Astrocyte (in vitro differentiated cells and primary cell): ENCODE measurements around the gene SLC27A3. TPM values are rescaled to one million over a fixed set of nuclear protein-coding genes. Genes with fewer than 3 reads are reported as not detected.

Source experiments
- DNase-seq: peaks from one replicate; pipeline ENCODE4 v3.0.0-alpha.2; 2010; ENCODE audit warnings: low read depth
- FAIRE-seq: peaks from 2 replicates; lab custom pipeline; 2011; peaks lifted over from hg19 to GRCh38; lab: Jason Lieb, UNC
- H2AFZ ChIP-seq: 2 replicates; pipeline ENCODE4 v1.6.0; 2012; ENCODE audit warnings: low read depth, low read length, inconsistent platforms
- H3K27ac ChIP-seq: 2 replicates; pipeline ENCODE4 v1.5.1; 2011; ENCODE audit warnings: low read depth, low read length, inconsistent platforms
- H3K27me3 ChIP-seq: 2 replicates; pipeline ENCODE4 v1.6.0; 2011; ENCODE audit warnings: low read length, inconsistent platforms; ENCODE audit not compliant: insufficient read depth
- H3K36me3 ChIP-seq: 2 replicates; pipeline ENCODE4 v1.5.1; 2011; ENCODE audit warnings: low read length, inconsistent platforms; ENCODE audit not compliant: insufficient read depth
- H3K4me1 ChIP-seq: 2 replicates; pipeline ENCODE4 v1.5.1; 2011; ENCODE audit warnings: low read length, inconsistent platforms; ENCODE audit not compliant: insufficient read depth
- H3K4me2 ChIP-seq: 2 replicates; pipeline ENCODE4 v1.6.0; 2012; ENCODE audit warnings: low read length, inconsistent platforms
- H3K4me3 ChIP-seq: 2 replicates; pipeline ENCODE4 v1.5.1; 2011; ENCODE audit warnings: low read depth, mild to moderate bottlenecking, low read length, inconsistent platforms; ENCODE audit not compliant: insufficient read depth
- H3K79me2 ChIP-seq: 2 replicates; pipeline ENCODE4 v1.6.0; 2012; ENCODE audit warnings: mild to moderate bottlenecking, low read length, inconsistent platforms; ENCODE audit not compliant: insufficient read depth
- H3K9ac ChIP-seq: 2 replicates; pipeline ENCODE4 v1.6.0; 2012; ENCODE audit warnings: mild to moderate bottlenecking, low read length, inconsistent platforms
- H3K9me3 ChIP-seq: 2 replicates; pipeline ENCODE4 v1.5.1; 2012; ENCODE audit warnings: low read depth, mild to moderate bottlenecking, low read length, inconsistent platforms; ENCODE audit not compliant: insufficient read depth
- H4K20me1 ChIP-seq: 2 replicates; pipeline ENCODE4 v1.6.0; 2012; ENCODE audit warnings: low read length, inconsistent platforms; ENCODE audit not compliant: insufficient read depth
- H3K27ac Mint-ChIP-seq: one replicate; pipeline ENCODE4 v1.8.0; 2021; ENCODE audit warnings: mild to moderate bottlenecking, mixed read lengths; ENCODE audit not compliant: unreplicated experiment
- H3K27me3 Mint-ChIP-seq: one replicate; pipeline ENCODE4 v1.8.0; 2021; ENCODE audit warnings: low read depth, mixed read lengths; ENCODE audit not compliant: unreplicated experiment
- H3K36me3 Mint-ChIP-seq: one replicate; pipeline ENCODE4 v1.8.0; 2021; ENCODE audit warnings: low read depth, mixed read lengths; ENCODE audit not compliant: unreplicated experiment
- H3K4me1 Mint-ChIP-seq: one replicate; pipeline ENCODE4 v1.8.0; 2021; ENCODE audit warnings: low read depth, mixed read lengths; ENCODE audit not compliant: unreplicated experiment
- H3K4me3 Mint-ChIP-seq: one replicate; pipeline ENCODE4 v1.8.0; 2021; ENCODE audit warnings: mild to moderate bottlenecking, moderate library complexity, mixed read lengths; ENCODE audit not compliant: unreplicated experiment
- H3K9me3 Mint-ChIP-seq: one replicate; pipeline ENCODE4 v1.8.0; 2021; ENCODE audit warnings: mild to moderate bottlenecking, mixed read lengths; ENCODE audit not compliant: unreplicated experiment
- CTCF ChIP-seq: IDR thresholded peaks from 2 replicates; pipeline ENCODE4 v1.5.1; 2011; ENCODE audit warnings: low read depth, mild to moderate bottlenecking, inconsistent platforms, low read length, moderate library complexity; ENCODE audit not compliant: insufficient read depth
- EZH2 ChIP-seq: IDR thresholded peaks from 2 replicates; pipeline ENCODE4 v1.6.1; 2012; ENCODE audit warnings: mild to moderate bottlenecking, low read length, inconsistent platforms; ENCODE audit not compliant: insufficient read depth
- total RNA-seq: library from RNA; stranded (reverse); gene quantifications from 2 replicates; pipeline ENCODE4 v1.2.1, GENCODE V29; 2021

SLC27A3 gene
- total RNA-seq, 1 donor from 2014 or later: 5.9 TPM

- Mint-ChIP-seq H3K9me3 (no peaks in the 10 kb centered on the region), H3K4me1 (peaks cover 3% of the 10 kb centered on the region), H3K4me3 (no peak overlapping the region), H3K36me3 (peaks cover 5% of the 10 kb centered on the region), H3K27me3 (no peaks in the 10 kb centered on the region), H3K27ac (no peak overlapping the region)
- DNase-seq: no peak
- Histone ChIP-seq H3K27me3 (no peaks in the 10 kb centered on the region), H2AFZ (no peak overlapping the region), H3K9ac (no peak overlapping the region), H3K9me3 (no peaks in the 10 kb centered on the region), H4K20me1 (peaks cover 4% of the 10 kb centered on the region), H3K4me2 (no peak overlapping the region), H3K4me3 (no peak overlapping the region), H3K36me3 (no peaks in the 10 kb centered on the region), H3K79me2 (no peaks in the 10 kb centered on the region), H3K4me1 (no peaks in the 10 kb centered on the region), H3K27ac (no peak overlapping the region)
- TF ChIP-seq CTCF (no peak), EZH2 (no peak)
- FAIRE-seq: no peak
Observed at GRCh38 chr1:153798468-153798780, 23.2 kb downstream of the SLC27A3 start.

- H3K9me3 ChIP-seq: no peaks in the 10 kb centered on the region
- peaks cover 5% of the 10 kb centered on the region for H3K4me1 Mint-ChIP-seq
- H3K27ac ChIP-seq: no peak overlapping the region
- no peak for TF ChIP-seq CTCF
- TF ChIP-seq EZH2: no peak
- H3K4me3 Mint-ChIP-seq: no peak overlapping the region
- DNase-seq (no peak), FAIRE-seq (no peak)
- H3K9ac ChIP-seq: no peak overlapping the region
- no peaks in the 10 kb centered on the region for H3K4me1 ChIP-seq
- no peaks in the 10 kb centered on the region for H3K79me2 ChIP-seq
- H3K9me3 Mint-ChIP-seq: no peaks in the 10 kb centered on the region
- H3K36me3 Mint-ChIP-seq: peaks cover 7% of the 10 kb centered on the region
- no peak overlapping the region for H3K4me3 ChIP-seq
- H3K27me3 Mint-ChIP-seq: no peaks in the 10 kb centered on the region
- H3K36me3 ChIP-seq: no peaks in the 10 kb centered on the region
- H3K27me3 ChIP-seq: no peaks in the 10 kb centered on the region
- H4K20me1 ChIP-seq: peaks cover 4% of the 10 kb centered on the region
- H3K4me2 ChIP-seq: no peak overlapping the region
- no peak overlapping the region for H2AFZ ChIP-seq
- H3K27ac Mint-ChIP-seq: no peak overlapping the region
Observed at GRCh38 chr1:153799016-153799415, 23.8 kb downstream of the SLC27A3 start.

- Histone ChIP-seq H4K20me1 (peaks cover 4% of the 10 kb centered on the region), H3K79me2 (no peaks in the 10 kb centered on the region), H3K4me3 (no peak overlapping the region), H3K4me2 (no peak overlapping the region), H3K9ac (no peak overlapping the region), H2AFZ (no peak overlapping the region), H3K36me3 (no peaks in the 10 kb centered on the region), H3K27ac (no peak overlapping the region), H3K9me3 (no peaks in the 10 kb centered on the region), H3K4me1 (no peaks in the 10 kb centered on the region), H3K27me3 (no peaks in the 10 kb centered on the region)
- DNase-seq (no peak), FAIRE-seq (no peak)
- H3K27ac Mint-ChIP-seq: no peak overlapping the region
- H3K36me3 Mint-ChIP-seq: peaks cover 10% of the 10 kb centered on the region
- peak overlapping the region; percentile 50 for H3K4me3 Mint-ChIP-seq
- H3K4me1 Mint-ChIP-seq: peaks cover 2% of the 10 kb centered on the region
- TF ChIP-seq CTCF: no peak
- TF ChIP-seq EZH2: no peak
- no peaks in the 10 kb centered on the region for H3K27me3 Mint-ChIP-seq
- no peaks in the 10 kb centered on the region for H3K9me3 Mint-ChIP-seq
Observed at GRCh38 chr1:153799566-153800465, 24.6 kb downstream of the SLC27A3 start.
